CD14-positive monocyte (primary cell): ENCODE data around the gene ELF1. TPM values are rescaled to one million over a fixed set of nuclear protein-coding genes. Genes with fewer than 3 reads are reported as not detected.
"Not testable (repeated sequence)": the region's sequence is repeated elsewhere in the genome, so short reads cannot be mapped to it uniquely, and the experiment has no call there.

Experiments used
- DNase-seq, 3 donors: peaks; one replicate each; pipeline ENCODE4 v3.0.0-alpha.2; 2011 to 2022
- H2AFZ ChIP-seq: 2 replicates; pipeline ENCODE4 v1.6.0; 2012; ENCODE audit warnings: mild to moderate bottlenecking, low read depth, low read length, inconsistent platforms; ENCODE audit not compliant: insufficient read depth, poor library complexity, severe bottlenecking
- H3K27ac ChIP-seq, 2 donors: 1 replicate in 1 of 2; 2 replicates in 1 of 2; pipeline ENCODE4 v1.5.1; 2012 to 2013; ENCODE audit warnings: low read length in 2 of 2, control low read depth in 1 of 2, inconsistent platforms in 1 of 2, low read depth in 1 of 2, mild to moderate bottlenecking in 1 of 2
- H3K27me3 ChIP-seq, 2 donors: one replicate each; pipeline versions ENCODE4 v1.6.0 to v1.6.1; 2011 to 2013; ENCODE audit warnings: low read length in 2 of 2; ENCODE audit not compliant: control insufficient read depth in 2 of 2, insufficient read depth in 2 of 2
- H3K36me3 ChIP-seq, 2 donors: replicated peaks in 1 of 2; 1 replicate in 1 of 2; 2 replicates in 1 of 2; pipeline versions ENCODE4 v1.5.1 to v1.6.1; 2012 to 2013; ENCODE audit warnings: low read length in 2 of 2, control low read depth in 1 of 2, inconsistent platforms in 1 of 2, mild to moderate bottlenecking in 1 of 2; ENCODE audit not compliant: insufficient read depth in 2 of 2, control insufficient read depth in 1 of 2
- H3K4me1 ChIP-seq, 2 donors: 1 replicate in 1 of 2; 2 replicates in 1 of 2; pipeline versions ENCODE4 v1.5.1 to v1.6.1; 2012 to 2013; ENCODE audit warnings: low read length in 2 of 2, control low read depth in 1 of 2, inconsistent platforms in 1 of 2, mild to moderate bottlenecking in 1 of 2, moderate library complexity in 1 of 2; ENCODE audit not compliant: insufficient read depth in 2 of 2, control insufficient read depth in 1 of 2
- H3K4me2 ChIP-seq: replicated peaks from 2 replicates; pipeline ENCODE3; 2012; ENCODE audit warnings: low read length, moderate library complexity, mild to moderate bottlenecking; ENCODE audit not compliant: poor library complexity, severe bottlenecking; ENCODE audit errors: extremely low read depth
- H3K4me3 ChIP-seq, 3 experiments: fragments of 200-600 bp in 1 of 3; sonication (generic) in 1 of 3; replicated peaks in 1 of 3; 1 replicate in 2 of 3; 2 replicates in 1 of 3; pipeline ENCODE4 v1.5.1; 2011 to 2013; ENCODE audit warnings: low read length in 3 of 3, mild to moderate bottlenecking in 3 of 3, control low read depth in 2 of 3, low read depth in 2 of 3, inconsistent platforms in 1 of 3, moderate library complexity in 1 of 3
- H3K79me2 ChIP-seq: 2 replicates; pipeline ENCODE4 v1.6.0; 2012; ENCODE audit warnings: mild to moderate bottlenecking, control low read depth, inconsistent platforms, low read length, moderate library complexity; ENCODE audit not compliant: insufficient read depth
- H3K9ac ChIP-seq: 2 replicates; pipeline ENCODE4 v1.6.0; 2017; ENCODE audit warnings: low read length, mild to moderate bottlenecking; ENCODE audit not compliant: insufficient read depth, poor library complexity, severe bottlenecking
- H3K9me3 ChIP-seq, 2 donors: replicated peaks in 1 of 2; 1 replicate in 1 of 2; 2 replicates in 1 of 2; pipeline versions ENCODE4 v1.5.1 to v1.6.1; 2012 to 2013; ENCODE audit warnings: low read length in 2 of 2, control low read depth in 1 of 2; ENCODE audit not compliant: control insufficient read depth in 1 of 2, insufficient read depth in 1 of 2
- H4K20me1 ChIP-seq: 2 replicates; pipeline ENCODE4 v1.6.0; 2012; ENCODE audit warnings: mild to moderate bottlenecking, low read length, control low read depth, moderate library complexity; ENCODE audit not compliant: insufficient read depth
- H3K27ac Mint-ChIP-seq, 7 donors: one replicate each; pipeline ENCODE4 v1.8.0; 2020; ENCODE audit warnings: mild to moderate bottlenecking in 7 of 7, mixed read lengths in 7 of 7, moderate library complexity in 6 of 7, inconsistent platforms in 2 of 7
- H3K27me3 Mint-ChIP-seq, 3 donors: one replicate each; pipeline ENCODE4 v1.8.0; 2021 to 2022; ENCODE audit warnings: low read depth in 3 of 3, mild to moderate bottlenecking in 3 of 3, mixed read lengths in 3 of 3, moderate library complexity in 3 of 3, inconsistent platforms in 1 of 3
- H3K36me3 Mint-ChIP-seq, 2 donors: one replicate each; pipeline ENCODE4 v1.8.0; 2020; ENCODE audit warnings: mixed read lengths in 2 of 2, inconsistent platforms in 1 of 2, mild to moderate bottlenecking in 1 of 2
- H3K4me1 Mint-ChIP-seq: one replicate; pipeline ENCODE4 v1.8.0; 2020; ENCODE audit warnings: mild to moderate bottlenecking, mixed read lengths
- H3K4me3 Mint-ChIP-seq, 2 donors: one replicate each; pipeline ENCODE4 v1.8.0; 2020; ENCODE audit warnings: mild to moderate bottlenecking in 2 of 2, mixed read lengths in 2 of 2, moderate library complexity in 1 of 2
- H3K9me3 Mint-ChIP-seq, 7 donors: one replicate each; pipeline ENCODE4 v1.8.0; 2020 to 2022; ENCODE audit warnings: mixed read lengths in 7 of 7, mild to moderate bottlenecking in 6 of 7, moderate library complexity in 6 of 7, inconsistent platforms in 2 of 7
- CTCF ChIP-seq: fragments of 200-600 bp; IDR thresholded peaks from one replicate; pipeline ENCODE4 v1.8.0; 2022; ENCODE audit warnings: antibody characterized with exemption, mild to moderate bottlenecking
- WGBS: methylation state at CpG from one replicate; pipeline ENCODE4 v1.1.5; 2013; ENCODE audit warnings: missing lambda C conversion rate; ENCODE audit not compliant: insufficient coverage; 5-methylcytosine and 5-hydroxymethylcytosine counted together
- intact Hi-C, 2 donors: fragments of 100-400 bp; cut with micrococcal nuclease; formaldehyde crosslinking; loops; one replicate each; pipeline versions ENCODE4 v1.15.0 to v1.15.1; 2023
- polyA plus RNA-seq, 3 donors: library from polyadenylated mRNA; depleted of rRNA in 1 of 3; unstranded in 2 of 3; stranded (reverse) in 1 of 3; fragments of 300-500 nt in 2 of 3; fragments of >200 nt in 1 of 3; fragmentation: Illumina TruSeq in 2 of 3; gene quantifications; 1 replicate in 2 of 3; 2 replicates in 1 of 3; pipeline ENCODE4 v1.2.3, GENCODE V29; 2012 to 2021

Gene ELF1
- polyA plus RNA-seq, 3 donors = 63.1 to 83.3 (median 83.3) TPM

- no peak overlapping the region for H3K9ac ChIP-seq
- H4K20me1 ChIP-seq = no peaks in the 10 kb centered on the region
- Mint-ChIP-seq H3K36me3 (peaks cover 3 to 4% of the 10 kb centered on the region in 2 donors), H3K27me3 (peaks cover 0 to 2% (median 0%) of the 10 kb centered on the region in 3 donors), H3K27ac (peak overlapping the region in 3 of 7 donors; percentile 26 to 49 (median 47)), H3K4me1 (peaks cover 38% of the 10 kb centered on the region), H3K4me3 (no peak overlapping the region), H3K9me3 (no peaks in the 10 kb centered on the region)
- H3K27ac ChIP-seq = no peak overlapping the region
- TF ChIP-seq CTCF = no peak
- H3K79me2 ChIP-seq = peaks cover 72% of the 10 kb centered on the region
- no peak overlapping the region for H3K4me2 ChIP-seq
- no peaks in the 10 kb centered on the region for H3K36me3 ChIP-seq
- peak in 1 of 3 donors; percentile 28 for DNase-seq
- H3K27me3 ChIP-seq = no peaks in the 10 kb centered on the region
- no peaks in the 10 kb centered on the region for H3K9me3 ChIP-seq
- peaks cover 14 to 24% of the 10 kb centered on the region in 2 donors for H3K4me1 ChIP-seq
- intact Hi-C loops = no loop called here
- no peak overlapping the region for H3K4me3 ChIP-seq
- WGBS = 70% methylated on average over 4 of the region's 6 CpGs
- no peak overlapping the region for H2AFZ ChIP-seq
Observed at GRCh38 chr13:40916207-40916998, 102.7 kb downstream of the ELF1 start.

- Histone ChIP-seq H3K4me1 (peaks cover 7 to 10% of the 10 kb centered on the region in 2 donors), H3K79me2 (peaks cover 65% of the 10 kb centered on the region)
- H3K4me3 Mint-ChIP-seq, intact Hi-C loops, H3K9me3 ChIP-seq, H2AFZ ChIP-seq, H3K4me3 ChIP-seq, H3K9me3 Mint-ChIP-seq, H3K9ac ChIP-seq, H4K20me1 ChIP-seq, H3K36me3 Mint-ChIP-seq, H3K27me3 ChIP-seq, H3K4me2 ChIP-seq, H3K27ac ChIP-seq, H3K27ac Mint-ChIP-seq, H3K27me3 Mint-ChIP-seq, DNase-seq, H3K36me3 ChIP-seq: not testable (repeated sequence)
- H3K4me1 Mint-ChIP-seq = peaks cover 28% of the 10 kb centered on the region
Observed at GRCh38 chr13:40914863-40915262, 104.3 kb downstream of the ELF1 start.
